K562 (cell line): ENCODE measurements around the gene CRHR1. TPM values are rescaled to one million over a fixed set of nuclear protein-coding genes. Genes with fewer than 3 reads are reported as not detected.

ENCODE experiments used
- ATAC-seq: fragments of 200-7000 bp; cut with Tn5 transposase; 3 replicates; pipeline ENCODE4 v1.9.1; 2020; ENCODE audit warnings: moderate library complexity
- BruUV-seq: library from RNA; stranded (reverse); fragments of 400-500 nt; replicated peaks from 2 replicates; lab custom pipeline; 2021; lab: Mats Ljungman, UMichigan
- CTCF ChIA-PET: fragments of 300-600 bp; formaldehyde crosslinking; extraction: SDS; loops from one replicate; lab custom pipeline; 2021; ENCODE audit warnings: low intra/inter-chr PET ratio; lab: Yijun Ruan, JAX
- POLR2A ChIA-PET: fragments of 300-600, 350-650 bp; sonication (Branson Sonifier 250); formaldehyde crosslinking; extraction: SDS; loops from one replicate; lab custom pipeline; 2021; ENCODE audit warnings: antibody characterized with exemption, inconsistent platforms; lab: Yijun Ruan, JAX
- DNase-seq, 4 experiments: peaks; one replicate each; pipeline versions ENCODE4 v3.0.0 to v3.0.0-alpha.2; 2011 to 2018; ENCODE audit warnings: low spot score in 3 of 4, mixed read lengths in 3 of 4; ENCODE audit errors: extremely low read depth in 1 of 4
- FAIRE-seq: peaks from 2 replicates; lab custom pipeline; 2011; peaks lifted over from hg19 to GRCh38; lab: Jason Lieb, UNC
- H2AFZ ChIP-seq: 2 replicates; pipeline ENCODE4 v1.6.0; 2011; ENCODE audit warnings: low read depth, low read length, control low read depth, inconsistent platforms
- H3K27ac ChIP-seq: fragments of 200-600 bp; 3 replicates; pipeline ENCODE4 v1.8.0; 2011; ENCODE audit warnings: low read depth, mild to moderate bottlenecking, control low read depth, inconsistent platforms, low read length, moderate library complexity, mixed read lengths; ENCODE audit errors: extremely low read depth
- H3K27me3 ChIP-seq, 2 experiments: fragments of 300-600 bp in 1 of 2; 2 replicates in 1 of 2; 3 replicates in 1 of 2; pipeline versions ENCODE4 v1.6.0 to v1.8.0; 2011; ENCODE audit warnings: inconsistent platforms in 2 of 2, low read length in 2 of 2, mild to moderate bottlenecking in 1 of 2, mixed read lengths in 1 of 2, moderate library complexity in 1 of 2; ENCODE audit not compliant: control insufficient read depth in 2 of 2, insufficient read depth in 2 of 2
- H3K36me3 ChIP-seq: fragments of 300-600 bp; 3 replicates; pipeline ENCODE4 v1.8.0; 2011; ENCODE audit warnings: mild to moderate bottlenecking, low read length, inconsistent platforms; ENCODE audit not compliant: control insufficient read depth, insufficient read depth
- H3K4me1 ChIP-seq, 2 experiments: fragments of 200-600 bp in 1 of 2; replicated peaks in 1 of 2; 2 replicates in 1 of 2; 3 replicates in 1 of 2; pipeline versions ENCODE4 v1.5.1 to v1.8.0; 2011; ENCODE audit warnings: inconsistent platforms in 2 of 2, low read length in 2 of 2, mild to moderate bottlenecking in 1 of 2, mixed read lengths in 1 of 2, moderate library complexity in 1 of 2; ENCODE audit not compliant: control insufficient read depth in 2 of 2, insufficient read depth in 2 of 2
- H3K4me2 ChIP-seq: 2 replicates; pipeline ENCODE4 v1.6.1; 2011; ENCODE audit warnings: low read length, control low read depth, inconsistent platforms, mixed read lengths; ENCODE audit not compliant: insufficient read depth
- H3K4me3 ChIP-seq: fragments of 200-600 bp; sonication (generic), shearing (Covaris generic); 2 replicates; pipeline ENCODE4 v1.5.1; 2016; ENCODE audit warnings: control low read depth, inconsistent platforms
- H3K79me2 ChIP-seq: fragments of 200-600 bp; 3 replicates; pipeline ENCODE4 v1.8.0; 2011; ENCODE audit warnings: low read length, inconsistent platforms; ENCODE audit not compliant: control insufficient read depth, insufficient read depth
- H3K9ac ChIP-seq, 2 experiments: 2 replicates each; pipeline versions ENCODE4 v1.6.0 to v1.6.1; 2011; ENCODE audit warnings: low read depth in 2 of 2, low read length in 2 of 2, control low read depth in 1 of 2, inconsistent platforms in 1 of 2, mild to moderate bottlenecking in 1 of 2, mixed read lengths in 1 of 2; ENCODE audit not compliant: insufficient read depth in 1 of 2
- H3K9me1 ChIP-seq: one replicate; pipeline ENCODE4 v1.6.0; 2011; ENCODE audit warnings: inconsistent platforms, mild to moderate bottlenecking, low read length, moderate library complexity; ENCODE audit not compliant: control insufficient read depth, insufficient read depth
- H3K9me3 ChIP-seq: replicated peaks from 2 replicates; pipeline ENCODE4 v1.5.1; 2011; ENCODE audit warnings: low read depth, low read length, inconsistent platforms; ENCODE audit not compliant: control insufficient read depth, insufficient read depth
- H4K20me1 ChIP-seq: replicated peaks from 2 replicates; pipeline ENCODE4 v1.6.1; 2011; ENCODE audit warnings: low read length, inconsistent platforms, mixed read lengths; ENCODE audit not compliant: control insufficient read depth, insufficient read depth
- KLF6 ChIP-seq: fragments of 250-450 bp; sonication (Bioruptor Pico); IDR thresholded peaks from 2 replicates; pipeline ENCODE4 v1.4.0; 2020; ENCODE audit warnings: mild to moderate bottlenecking, moderate library complexity, borderline replicate concordance
- WGBS: fragments of 100-300 bp; shearing (Covaris generic); methylation state at CpG from one replicate; pipeline ENCODE4 v1.1.6; 2016; ENCODE audit warnings: low coverage, mixed read lengths; ENCODE audit not compliant: insufficient coverage; ENCODE audit errors: missing lambda C conversion rate; 5-methylcytosine and 5-hydroxymethylcytosine counted together
- in situ Hi-C: fragments of 300-500 bp; cut with MboI; formaldehyde crosslinking; loops from 4 replicates; pipeline ENCODE4 v1.15.0; 2018; ENCODE audit warnings: inconsistent platforms, mixed read lengths
- intact Hi-C: fragments of 100-400 bp; cut with micrococcal nuclease; formaldehyde crosslinking; loops from 2 replicates; pipeline ENCODE4 v1.14.2; 2022
- polyA plus RNA-seq, 8 experiments: library from polyadenylated mRNA; depleted of rRNA in 4 of 8; stranded (reverse) in 5 of 8; unstranded in 3 of 8; fragments of >200 nt; fragmentation: Nextera tagmentation in 2 of 8; fragmentation: Illumina TruSeq in 1 of 8; extraction: Ambion mirVana in 2 of 8; extraction: Trizol in 1 of 8; gene quantifications; 2 replicates each; pipeline versions ENCODE4 v1.2.1 to v1.2.3, GENCODE V29; 2011 to 2014; ENCODE audit warnings: inconsistent platforms in 1 of 8, missing spikeins in 1 of 8
- total RNA-seq, 7 experiments: library from RNA; depleted of rRNA in 6 of 7; stranded (reverse); fragments of >200 nt in 6 of 7; fragmentation: Illumina TruSeq in 2 of 7; extraction: Trizol in 2 of 7; gene quantifications; 2 replicates each; pipeline versions ENCODE4 v1.2.1 to v1.2.3, GENCODE V29; 2011 to 2021; ENCODE audit warnings: low replicate concordance in 1 of 7
- TF ChIP-seq, protein P1 (sequence below): fragments of 250-450 bp; sonication (Bioruptor Pico); IDR thresholded peaks from 2 replicates; pipeline ENCODE4 v1.8.0; 2022; ENCODE audit warnings: moderate library complexity, mild to moderate bottlenecking, inconsistent platforms
- TF ChIP-seq, protein P2 (sequence below), 3 experiments: fragments of 200-800 bp in 1 of 3; sonication (Bioruptor generic) in 1 of 3; sonication (generic) in 1 of 3; formaldehyde crosslinking in 1 of 3; IDR thresholded peaks; 2 replicates each; pipeline versions ENCODE4 v1.6.1 to v1.8.0; 2016 to 2022; ENCODE audit warnings: mild to moderate bottlenecking in 2 of 3, missing compliant biosample characterization in 2 of 3, missing genetic modification characterization in 2 of 3, missing genetic modification reagents in 1 of 3
- TF ChIP-seq, protein P3 (sequence below), 2 experiments: fragments of 450-650 bp in 1 of 2; IDR thresholded peaks; 2 replicates each; pipeline ENCODE4 v1.6.1; 2011 to 2017; ENCODE audit warnings: low read depth in 2 of 2, antibody characterized with exemption in 1 of 2, borderline replicate concordance in 1 of 2, low read length in 1 of 2, mild to moderate bottlenecking in 1 of 2, mixed read lengths in 1 of 2; ENCODE audit not compliant: control insufficient read depth in 1 of 2

CRHR1 gene
- total and polyA plus RNA-seq, 9 of the 15 experiments (the other 6 are each of a cell fraction or from before 2014, with no cell fraction given), result 0.05 TPM; not detected in 8

DNA sequence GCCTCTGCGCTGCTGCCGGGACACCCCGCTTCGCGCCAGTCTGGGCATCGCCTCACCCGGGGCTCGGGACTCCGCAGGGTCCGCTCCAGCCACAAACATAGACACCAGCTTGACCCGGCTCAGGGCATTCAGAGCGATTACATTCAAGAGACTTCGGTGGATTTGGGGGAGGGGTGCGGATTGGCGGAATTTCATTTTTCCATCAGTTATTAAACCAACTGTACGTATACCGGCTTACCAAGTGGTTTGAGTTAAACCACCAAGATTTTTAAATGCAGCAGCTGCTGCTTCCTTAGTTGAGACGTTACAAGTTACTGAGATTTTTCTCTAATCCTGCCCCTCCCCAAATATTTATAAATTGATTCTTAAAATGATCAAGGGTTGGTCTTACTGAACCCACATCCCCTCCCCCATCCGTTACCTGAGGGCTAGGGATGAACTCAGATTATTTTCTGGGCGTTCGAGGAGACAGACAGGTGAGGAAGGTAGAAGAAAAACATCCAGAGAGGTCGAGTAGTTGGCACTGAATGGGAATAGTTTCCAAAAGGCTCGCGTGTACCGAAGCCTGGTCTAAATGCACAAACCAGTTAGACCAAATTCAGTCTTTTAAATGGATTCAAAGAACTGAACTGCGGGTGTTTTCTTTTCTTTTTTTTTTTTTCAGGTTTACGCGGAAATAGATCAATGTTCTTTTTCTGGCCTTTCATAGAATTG, 1.5 kb downstream of the CRHR1 start:
- Histone ChIP-seq H2AFZ (no peak overlapping the region), H3K4me1 (peaks cover 4 to 24% of the 10 kb centered on the region in 2 experiments; a peak in 4 of 5 replicates), H3K27ac (no peak overlapping the region), H3K36me3 (no peaks in the 10 kb centered on the region), H3K9ac (no peak overlapping the region), H3K9me1 (no peaks in the 10 kb centered on the region), H3K79me2 (no peaks in the 10 kb centered on the region), H4K20me1 (peaks cover 15% of the 10 kb centered on the region), H3K4me2 (no peak overlapping the region), H3K27me3 (peaks cover 48 to 77% of the 10 kb centered on the region in 2 experiments), H3K4me3 (no peak overlapping the region), H3K9me3 (no peaks in the 10 kb centered on the region)
- CTCF ChIA-PET, result no interaction called here
- WGBS, result 45% methylated on average over 19 of the region's 28 CpGs
- ATAC-seq (no peak), DNase-seq (no peak), FAIRE-seq (no peak)
- intact Hi-C loops (no loop called here), in situ Hi-C loops (no loop called here)
- BruUV-seq, result no TSS peak
- TF ChIP-seq, protein P1, sequence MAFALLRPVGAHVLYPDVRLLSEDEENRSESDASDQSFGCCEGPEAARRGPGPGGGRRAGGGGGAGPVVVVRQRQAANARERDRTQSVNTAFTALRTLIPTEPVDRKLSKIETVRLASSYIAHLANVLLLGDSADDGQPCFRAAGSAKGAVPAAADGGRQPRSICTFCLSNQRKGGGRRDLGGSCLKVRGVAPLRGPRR (CRISPR knock-in tag), result no peak
- no peak for TF ChIP-seq KLF6 (CRISPR knock-in tag)
- TF ChIP-seq, protein P2, sequence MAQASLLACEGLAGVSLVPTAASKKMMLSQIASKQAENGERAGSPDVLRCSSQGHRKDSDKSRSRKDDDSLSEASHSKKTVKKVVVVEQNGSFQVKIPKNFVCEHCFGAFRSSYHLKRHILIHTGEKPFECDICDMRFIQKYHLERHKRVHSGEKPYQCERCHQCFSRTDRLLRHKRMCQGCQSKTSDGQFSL (CRISPR knock-in tag; IDR thresholded peaks at IDR 0.05), result no peak
- TF ChIP-seq, protein P2 (tag; IDR thresholded peaks at IDR 0.05), result peak in 1 of 2 experiments; percentile 31; a peak in 1 of 4 replicates
- TF ChIP-seq, protein P3, sequence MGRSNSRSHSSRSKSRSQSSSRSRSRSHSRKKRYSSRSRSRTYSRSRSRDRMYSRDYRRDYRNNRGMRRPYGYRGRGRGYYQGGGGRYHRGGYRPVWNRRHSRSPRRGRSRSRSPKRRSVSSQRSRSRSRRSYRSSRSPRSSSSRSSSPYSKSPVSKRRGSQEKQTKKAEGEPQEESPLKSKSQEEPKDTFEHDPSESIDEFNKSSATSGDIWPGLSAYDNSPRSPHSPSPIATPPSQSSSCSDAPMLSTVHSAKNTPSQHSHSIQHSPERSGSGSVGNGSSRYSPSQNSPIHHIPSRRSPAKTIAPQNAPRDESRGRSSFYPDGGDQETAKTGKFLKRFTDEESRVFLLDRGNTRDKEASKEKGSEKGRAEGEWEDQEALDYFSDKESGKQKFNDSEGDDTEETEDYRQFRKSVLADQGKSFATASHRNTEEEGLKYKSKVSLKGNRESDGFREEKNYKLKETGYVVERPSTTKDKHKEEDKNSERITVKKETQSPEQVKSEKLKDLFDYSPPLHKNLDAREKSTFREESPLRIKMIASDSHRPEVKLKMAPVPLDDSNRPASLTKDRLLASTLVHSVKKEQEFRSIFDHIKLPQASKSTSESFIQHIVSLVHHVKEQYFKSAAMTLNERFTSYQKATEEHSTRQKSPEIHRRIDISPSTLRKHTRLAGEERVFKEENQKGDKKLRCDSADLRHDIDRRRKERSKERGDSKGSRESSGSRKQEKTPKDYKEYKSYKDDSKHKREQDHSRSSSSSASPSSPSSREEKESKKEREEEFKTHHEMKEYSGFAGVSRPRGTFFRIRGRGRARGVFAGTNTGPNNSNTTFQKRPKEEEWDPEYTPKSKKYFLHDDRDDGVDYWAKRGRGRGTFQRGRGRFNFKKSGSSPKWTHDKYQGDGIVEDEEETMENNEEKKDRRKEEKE (IDR thresholded peaks at IDR 0.05; ENCODE audit: borderline replicate concordance in 1 of 2, control insufficient read depth in 1 of 2, low read depth in 2 of 2, low read length in 1 of 2), result no peak
- POLR2A ChIA-PET, result no interaction called here
